Esophagus muscularis mucosa (tissue), 4 donors: ENCODE data around the gene ADD3. TPM values are rescaled to one million over a fixed set of nuclear protein-coding genes. Genes with fewer than 3 reads are reported as not detected.

Source experiments
- DNase-seq: peaks from one replicate; pipeline ENCODE4 v3.0.0-alpha.2; 2017; ENCODE audit errors: extremely low spot score
- H3K27ac ChIP-seq, 4 donors: fragments of 200-600 bp; sonication (generic); replicated peaks in 1 of 4; 1 replicate in 3 of 4; 2 replicates in 1 of 4; pipeline ENCODE4 v1.5.1; 2016 to 2019; ENCODE audit warnings: mild to moderate bottlenecking in 1 of 4
- H3K27me3 ChIP-seq, 4 donors: fragments of 200-600 bp; sonication (generic); one replicate each; pipeline versions ENCODE4 v1.5.1 to v1.6.0; 2016 to 2019
- H3K36me3 ChIP-seq, 4 donors: fragments of 200-600 bp; sonication (generic); one replicate each; pipeline ENCODE4 v1.5.1; 2016 to 2019
- H3K4me1 ChIP-seq, 4 donors: fragments of 200-600 bp; sonication (generic); one replicate each; pipeline ENCODE4 v1.5.1; 2016 to 2019
- H3K4me3 ChIP-seq, 4 donors: fragments of 200-600 bp; sonication (generic); 1 replicate in 2 of 4; 2 replicates in 2 of 4; pipeline ENCODE4 v1.5.1; 2016 to 2019; ENCODE audit warnings: mild to moderate bottlenecking in 4 of 4, moderate library complexity in 1 of 4
- H3K9me3 ChIP-seq, 4 donors: fragments of 200-600 bp; sonication (generic); 1 replicate in 3 of 4; 2 replicates in 1 of 4; pipeline ENCODE4 v1.5.1; 2016 to 2019
- EP300 ChIP-seq: sonication (generic); formaldehyde crosslinking; IDR thresholded peaks from one replicate; pipeline ENCODE4 v1.6.1; 2017; ENCODE audit warnings: antibody characterized with exemption
- POLR2A ChIP-seq: fragments of 450-650 bp; IDR thresholded peaks from one replicate; pipeline ENCODE4 v1.6.1; 2017; ENCODE audit warnings: antibody characterized with exemption, moderate library complexity, mild to moderate bottlenecking, low read depth
- POLR2AphosphoS5 ChIP-seq, 2 donors: sonication (generic); formaldehyde crosslinking; IDR thresholded peaks; one replicate each; pipeline ENCODE4 v1.6.1; 2017; ENCODE audit warnings: antibody characterized with exemption in 2 of 2
- WGBS: methylation state at CpG from one replicate; pipeline ENCODE4 v1.1.5; 2018; 5-methylcytosine and 5-hydroxymethylcytosine counted together
- intact Hi-C: fragments of 100-400 bp; cut with DNase I; formaldehyde crosslinking; loops from one replicate; pipeline ENCODE4 v1.15.1; 2023
- total RNA-seq, 4 donors: library from RNA; depleted of rRNA; stranded (reverse); fragments of >200 nt; gene quantifications; one replicate each; pipeline versions ENCODE4 v1.1.0 to v1.2.1, GENCODE V29; 2016
- TF ChIP-seq, protein P1 (sequence below), 3 experiments: fragments of 200-600 bp in 2 of 3; fragments of 450-650 bp in 1 of 3; sonication (generic) in 2 of 3; IDR thresholded peaks; one replicate each; pipeline ENCODE4 v1.5.1; 2017 to 2019; ENCODE audit warnings: antibody characterized with exemption in 3 of 3, mild to moderate bottlenecking in 2 of 3, moderate library complexity in 1 of 3

ADD3 gene
- total RNA-seq, 4 donors from 2014 or later, result 60.1 to 228 (median 99.2) TPM

DNA sequence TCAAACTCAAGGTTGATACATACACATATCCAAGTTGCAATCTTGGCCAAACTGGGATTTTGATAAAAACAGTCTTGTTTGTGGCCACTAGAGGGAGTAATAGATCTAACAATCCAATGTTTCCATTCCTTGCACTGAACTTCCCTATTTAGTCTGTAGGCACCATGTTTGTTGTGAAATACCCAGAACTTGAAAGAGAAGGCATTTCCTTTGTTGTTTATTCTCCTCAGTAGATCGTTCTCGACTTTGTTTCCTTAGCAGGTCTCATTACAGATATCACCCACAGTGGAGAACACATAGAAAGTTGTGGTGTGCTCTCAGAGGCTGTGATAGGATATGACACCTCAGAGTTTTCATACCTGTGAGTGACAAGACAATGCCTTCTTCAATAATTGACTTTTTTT, 129.4 kb downstream of the ADD3 start:
- TF ChIP-seq EP300 (no peak), POLR2A (no peak), POLR2AphosphoS5 (IDR thresholded peaks at IDR 0.05) (peak in 1 of 2 donors; percentile 45)
- TF ChIP-seq, protein P1, sequence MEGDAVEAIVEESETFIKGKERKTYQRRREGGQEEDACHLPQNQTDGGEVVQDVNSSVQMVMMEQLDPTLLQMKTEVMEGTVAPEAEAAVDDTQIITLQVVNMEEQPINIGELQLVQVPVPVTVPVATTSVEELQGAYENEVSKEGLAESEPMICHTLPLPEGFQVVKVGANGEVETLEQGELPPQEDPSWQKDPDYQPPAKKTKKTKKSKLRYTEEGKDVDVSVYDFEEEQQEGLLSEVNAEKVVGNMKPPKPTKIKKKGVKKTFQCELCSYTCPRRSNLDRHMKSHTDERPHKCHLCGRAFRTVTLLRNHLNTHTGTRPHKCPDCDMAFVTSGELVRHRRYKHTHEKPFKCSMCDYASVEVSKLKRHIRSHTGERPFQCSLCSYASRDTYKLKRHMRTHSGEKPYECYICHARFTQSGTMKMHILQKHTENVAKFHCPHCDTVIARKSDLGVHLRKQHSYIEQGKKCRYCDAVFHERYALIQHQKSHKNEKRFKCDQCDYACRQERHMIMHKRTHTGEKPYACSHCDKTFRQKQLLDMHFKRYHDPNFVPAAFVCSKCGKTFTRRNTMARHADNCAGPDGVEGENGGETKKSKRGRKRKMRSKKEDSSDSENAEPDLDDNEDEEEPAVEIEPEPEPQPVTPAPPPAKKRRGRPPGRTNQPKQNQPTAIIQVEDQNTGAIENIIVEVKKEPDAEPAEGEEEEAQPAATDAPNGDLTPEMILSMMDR (IDR thresholded peaks at IDR 0.05), result peak; percentile 75 to 84 (median 83)
- Histone ChIP-seq H3K9me3 (no peaks in the 10 kb centered on the region), H3K27ac (peak overlapping the region; percentile 53 to 70 (median 58)), H3K27me3 (no peaks in the 10 kb centered on the region), H3K4me3 (no peak overlapping the region), H3K36me3 (peaks cover 0 to 11% (median 8%) of the 10 kb centered on the region in 4 donors), H3K4me1 (peaks cover 16 to 20% (median 18%) of the 10 kb centered on the region in 4 donors)
- peak; percentile 24 for DNase-seq
- whole genome bisulfite sequencing, result 5% methylated on average over 2 of the region's 2 CpGs
- intact Hi-C loops, result loop anchor here (2.0 to 10.0 kb wide), 3 partner anchors 90 to 252 kb away; no protein-coding TSS in a partner anchor

DNA sequence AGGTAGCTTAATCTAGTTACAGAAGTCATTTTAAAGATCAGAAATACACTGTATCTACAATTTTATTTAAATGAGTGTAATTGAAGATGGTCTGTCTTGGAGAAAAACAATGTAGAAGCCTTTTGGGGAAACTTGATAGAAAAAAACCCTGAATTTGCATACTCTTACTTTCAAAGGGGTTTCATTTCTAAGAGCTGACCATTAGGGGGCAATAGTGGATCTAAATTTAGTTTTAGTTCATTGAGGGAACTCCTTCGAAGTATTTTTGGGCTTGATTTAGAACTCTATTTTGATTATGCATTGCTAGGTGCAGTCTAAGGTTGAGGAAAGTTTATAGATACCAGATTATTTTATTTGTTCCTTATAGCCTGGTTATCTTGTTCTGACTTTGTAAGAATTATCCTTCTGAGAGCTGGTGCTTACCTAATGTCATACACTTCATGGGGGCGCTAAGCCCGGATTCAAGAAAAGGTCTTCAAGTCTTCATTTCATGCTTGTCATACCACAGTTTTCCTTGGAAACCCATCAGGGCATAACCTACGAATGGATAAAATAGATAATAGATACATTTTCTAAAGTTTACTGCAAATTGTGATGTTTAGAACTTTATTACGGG, 130.5 kb downstream of the ADD3 start:
- Histone ChIP-seq H3K36me3 (peaks cover 0 to 6% (median 2%) of the 10 kb centered on the region in 4 donors), H3K9me3 (no peaks in the 10 kb centered on the region), H3K4me1 (peaks cover 19 to 25% (median 22%) of the 10 kb centered on the region in 4 donors), H3K4me3 (no peak overlapping the region), H3K27ac (peak overlapping the region in 3 of 4 donors; percentile 11 to 70 (median 58)), H3K27me3 (no peaks in the 10 kb centered on the region)
- DNase-seq, result no peak
- WGBS, result 60% methylated on average over 5 of the region's 5 CpGs
- intact Hi-C loops, result loop anchor here (5.0 to 10.0 kb wide), 2 partner anchors 89 to 254 kb away; no protein-coding TSS in a partner anchor
- no peak for TF ChIP-seq EP300
- TF ChIP-seq POLR2AphosphoS5 (IDR thresholded peaks at IDR 0.05), result no peak
- TF ChIP-seq, protein P1 (IDR thresholded peaks at IDR 0.05), result peak; percentile 70 to 77 (median 73)

DNA sequence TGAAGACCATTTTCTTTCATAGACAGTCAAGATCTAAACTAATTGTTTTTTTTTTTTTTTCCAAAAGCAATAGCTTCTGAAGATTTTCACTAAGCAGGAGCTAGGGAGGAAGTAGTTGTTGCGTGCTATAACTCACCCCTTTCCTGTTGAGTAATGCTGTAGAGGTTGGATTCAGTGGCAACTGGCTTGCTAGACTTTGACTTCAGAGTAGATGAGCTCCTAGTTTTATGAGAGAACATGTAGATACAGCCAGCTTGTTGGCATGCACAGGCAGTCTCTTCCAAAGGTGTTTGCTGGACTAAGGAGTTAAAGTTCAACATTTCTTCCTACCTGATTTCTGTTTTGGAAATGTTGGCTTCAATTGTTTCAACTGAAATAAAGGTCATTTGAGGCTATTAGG, 133.4 kb downstream of the ADD3 start:
- H3K4me3 ChIP-seq, result no peak overlapping the region
- intact Hi-C loops, result loop anchor here (2.0 to 5.0 kb wide), 2 partner anchors 60 to 406 kb away; no protein-coding TSS in a partner anchor
- no peak for DNase-seq
- no peaks in the 10 kb centered on the region for H3K36me3 ChIP-seq
- WGBS, result 79% methylated on average over 1 of the region's 1 CpG
- no peaks in the 10 kb centered on the region for H3K9me3 ChIP-seq
- no peak overlapping the region for H3K27ac ChIP-seq
- TF ChIP-seq POLR2AphosphoS5 (IDR thresholded peaks at IDR 0.05), result no peak
- TF ChIP-seq, protein P1 (IDR thresholded peaks at IDR 0.05), result no peak
- TF ChIP-seq EP300, result no peak
- no peak for TF ChIP-seq POLR2A
- no peaks in the 10 kb centered on the region for H3K27me3 ChIP-seq
- peaks cover 19 to 25% (median 22%) of the 10 kb centered on the region in 4 donors for H3K4me1 ChIP-seq

DNA sequence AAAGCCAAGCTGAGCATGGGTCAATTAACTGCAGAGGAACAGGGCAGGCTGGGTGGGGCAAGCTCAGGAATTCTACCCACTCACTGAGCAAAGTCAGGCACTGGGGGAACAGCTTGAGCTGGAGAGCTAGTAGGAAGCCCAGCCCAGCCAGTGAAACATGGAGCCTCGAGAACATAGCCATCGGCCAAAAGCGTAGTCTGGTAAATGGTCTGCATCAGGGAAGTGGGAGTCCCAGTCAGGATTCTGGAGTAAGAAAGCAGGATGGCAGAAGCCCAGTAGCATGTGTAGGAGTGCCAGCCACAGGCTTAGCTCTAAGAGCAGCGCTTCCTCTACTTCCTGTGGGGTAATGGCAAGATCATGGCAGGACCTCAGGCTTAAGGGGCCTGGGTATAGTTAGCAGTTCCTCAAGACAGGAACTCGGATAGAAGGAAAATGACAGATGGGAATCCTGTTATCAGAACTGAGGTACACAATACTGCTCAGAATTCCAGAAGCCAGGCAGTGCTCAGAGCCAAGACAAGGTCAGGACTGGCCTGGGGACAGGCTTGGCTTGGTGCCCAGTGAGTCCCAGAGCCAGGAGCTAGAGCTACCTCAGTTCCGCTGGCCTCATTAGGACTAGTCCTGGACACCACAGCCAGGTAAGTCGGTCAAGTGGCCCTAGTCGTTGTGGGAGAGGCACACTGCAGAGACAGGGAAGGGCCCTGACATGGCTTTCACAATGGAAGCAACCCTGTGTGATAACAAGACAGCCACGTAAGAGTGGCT, 134.3 kb downstream of the ADD3 start:
- H3K4me3 ChIP-seq, result no peak overlapping the region
- intact Hi-C loops, result loop anchor here (2.0 to 5.0 kb wide), 2 partner anchors 59 to 405 kb away; no protein-coding TSS in a partner anchor
- peaks cover 19 to 25% (median 21%) of the 10 kb centered on the region in 4 donors for H3K4me1 ChIP-seq
- H3K27ac ChIP-seq, result no peak overlapping the region
- no peaks in the 10 kb centered on the region for H3K36me3 ChIP-seq
- WGBS, result 73% methylated on average over 7 of the region's 9 CpGs
- no peaks in the 10 kb centered on the region for H3K27me3 ChIP-seq
- no peaks in the 10 kb centered on the region for H3K9me3 ChIP-seq
- TF ChIP-seq, protein P1 (IDR thresholded peaks at IDR 0.05), result no peak
- no peak for TF ChIP-seq EP300
- TF ChIP-seq POLR2A, result no peak
- no peak for TF ChIP-seq POLR2AphosphoS5 (IDR thresholded peaks at IDR 0.05)
- DNase-seq, result peak; percentile 87
